Osteoblast (primary cell): ENCODE results near the gene TMEFF1. TPM values are rescaled to one million over a fixed set of nuclear protein-coding genes. Genes with fewer than 3 reads are reported as not detected.
"Not testable (repeated sequence)": the region's sequence is repeated elsewhere in the genome, so short reads cannot be mapped to it uniquely, and the experiment has no call there.

ENCODE experiments used
- DNase-seq: peaks from one replicate; pipeline ENCODE4 v3.0.0; 2011; ENCODE audit warnings: low spot score, mixed read lengths; ENCODE audit not compliant: insufficient read length; ENCODE audit errors: missing footprints
- H2AFZ ChIP-seq: 2 replicates; pipeline ENCODE4 v1.6.0; 2011; ENCODE audit warnings: mild to moderate bottlenecking, low read length
- H3K27ac ChIP-seq: 2 replicates; pipeline ENCODE4 v1.5.1; 2011; ENCODE audit warnings: mild to moderate bottlenecking, low read depth, low read length, moderate library complexity
- H3K27me3 ChIP-seq: 2 replicates; pipeline ENCODE4 v1.6.0; 2012; ENCODE audit warnings: mild to moderate bottlenecking, control low read depth, inconsistent platforms, low read length, moderate library complexity; ENCODE audit not compliant: insufficient read depth
- H3K36me3 ChIP-seq: 2 replicates; pipeline ENCODE4 v1.5.1; 2011; ENCODE audit warnings: mild to moderate bottlenecking, low read length, control low read depth, moderate library complexity; ENCODE audit not compliant: insufficient read depth
- H3K4me1 ChIP-seq: 2 replicates; pipeline ENCODE4 v1.5.1; 2011; ENCODE audit warnings: mild to moderate bottlenecking, low read length, control low read depth, moderate library complexity; ENCODE audit not compliant: insufficient read depth
- H3K4me2 ChIP-seq: 2 replicates; pipeline ENCODE4 v1.6.0; 2011; ENCODE audit warnings: mild to moderate bottlenecking, low read length; ENCODE audit not compliant: insufficient read depth
- H3K4me3 ChIP-seq: fragments of 200-600 bp; sonication (generic); 3 replicates; pipeline ENCODE4 v1.5.1; 2012; ENCODE audit warnings: mild to moderate bottlenecking, low read length, inconsistent platforms; ENCODE audit not compliant: insufficient read depth
- H3K79me2 ChIP-seq: 2 replicates; pipeline ENCODE4 v1.6.0; 2012; ENCODE audit warnings: mild to moderate bottlenecking, low read length, control low read depth, inconsistent platforms; ENCODE audit not compliant: insufficient read depth
- H3K9me3 ChIP-seq: 2 replicates; pipeline ENCODE4 v1.5.1; 2011; ENCODE audit warnings: low read depth, low read length, control low read depth
- H4K20me1 ChIP-seq: 2 replicates; pipeline ENCODE4 v1.6.0; 2012; ENCODE audit warnings: mild to moderate bottlenecking, low read length, control low read depth; ENCODE audit not compliant: insufficient read depth
- CTCF ChIP-seq: IDR thresholded peaks from 2 replicates; pipeline ENCODE4 v1.5.1; 2011; ENCODE audit warnings: mild to moderate bottlenecking, low read depth, low read length, moderate library complexity; ENCODE audit errors: extremely low read depth
- total RNA-seq: library from RNA; depleted of rRNA; stranded (reverse); fragments of >200 nt; gene quantifications from 2 replicates; pipeline ENCODE4 v1.2.3, GENCODE V29; 2012

The TMEFF1 gene
- total RNA-seq, 1 donor: 0.72 TPM

- Histone ChIP-seq H3K4me3 (no peak overlapping the region), H3K36me3 (no peaks in the 10 kb centered on the region), H4K20me1 (no peaks in the 10 kb centered on the region), H3K9me3 (no peaks in the 10 kb centered on the region), H3K4me1 (no peaks in the 10 kb centered on the region), H3K79me2 (no peaks in the 10 kb centered on the region), H3K4me2 (no peak overlapping the region), H2AFZ (no peak overlapping the region), H3K27me3 (no peaks in the 10 kb centered on the region), H3K27ac (no peak overlapping the region)
- TF ChIP-seq CTCF: no peak
- DNase-seq: no peak
Observed at GRCh38 chr9:100515578-100516494, 42.9 kb downstream of the TMEFF1 start.

- Histone ChIP-seq H3K4me1 (no peaks in the 10 kb centered on the region), H3K4me2 (no peak overlapping the region), H3K4me3 (no peak overlapping the region), H4K20me1 (no peaks in the 10 kb centered on the region), H2AFZ (no peak overlapping the region), H3K27me3 (no peaks in the 10 kb centered on the region), H3K9me3 (no peaks in the 10 kb centered on the region), H3K79me2 (no peaks in the 10 kb centered on the region), H3K36me3 (no peaks in the 10 kb centered on the region), H3K27ac (no peak overlapping the region)
- no peak for DNase-seq
- TF ChIP-seq CTCF: no peak
Observed at GRCh38 chr9:100521282-100521681, 48.3 kb downstream of the TMEFF1 start.

- Histone ChIP-seq H2AFZ (no peak overlapping the region), H3K4me2 (no peak overlapping the region), H3K4me1 (no peaks in the 10 kb centered on the region), H3K36me3 (no peaks in the 10 kb centered on the region), H3K27me3 (no peaks in the 10 kb centered on the region), H3K27ac (no peak overlapping the region), H3K79me2 (no peaks in the 10 kb centered on the region), H3K4me3 (no peak overlapping the region), H3K9me3 (no peaks in the 10 kb centered on the region), H4K20me1 (no peaks in the 10 kb centered on the region)
- DNase-seq: peak; percentile 32
- TF ChIP-seq CTCF: no peak
Observed at GRCh38 chr9:100525563-100525962, 52.6 kb downstream of the TMEFF1 start.

GRCh38 chr9:100527180-100527794 is 54.3 kb downstream of the TMEFF1 start:
- H4K20me1 ChIP-seq, H3K27ac ChIP-seq, H3K4me2 ChIP-seq, H3K36me3 ChIP-seq, H3K27me3 ChIP-seq, H2AFZ ChIP-seq, H3K4me1 ChIP-seq, H3K4me3 ChIP-seq, H3K9me3 ChIP-seq, H3K79me2 ChIP-seq: not testable (repeated sequence)
- DNase-seq: peak; percentile 4
